Endothelial cell (in vitro differentiated cells): Measurements from ENCODE around the gene CHCHD3. TPM values are rescaled to one million over a fixed set of nuclear protein-coding genes. Genes with fewer than 3 reads are reported as not detected.

Experiments
- DNase-seq: peaks from one replicate; pipeline ENCODE4 v3.0.0; 2021; ENCODE audit warnings: low spot score
- H3K27ac Mint-ChIP-seq: one replicate; pipeline ENCODE4 v1.8.0; 2021; ENCODE audit warnings: mixed read lengths, inconsistent platforms; ENCODE audit not compliant: unreplicated experiment
- H3K27me3 Mint-ChIP-seq: one replicate; pipeline ENCODE4 v1.8.0; 2021; ENCODE audit warnings: mild to moderate bottlenecking, moderate library complexity, mixed read lengths, inconsistent platforms; ENCODE audit not compliant: unreplicated experiment
- H3K36me3 Mint-ChIP-seq: one replicate; pipeline ENCODE4 v1.8.0; 2021; ENCODE audit warnings: mild to moderate bottlenecking, low read depth, mixed read lengths, inconsistent platforms; ENCODE audit not compliant: unreplicated experiment
- H3K4me1 Mint-ChIP-seq: one replicate; pipeline ENCODE4 v1.8.0; 2021; ENCODE audit warnings: mild to moderate bottlenecking, mixed read lengths, inconsistent platforms; ENCODE audit not compliant: unreplicated experiment
- H3K4me3 Mint-ChIP-seq: one replicate; pipeline ENCODE4 v1.8.0; 2021; ENCODE audit warnings: mild to moderate bottlenecking, mixed read lengths, inconsistent platforms; ENCODE audit not compliant: unreplicated experiment
- H3K9me3 Mint-ChIP-seq: one replicate; pipeline ENCODE4 v1.8.0; 2021; ENCODE audit warnings: mixed read lengths, inconsistent platforms; ENCODE audit not compliant: unreplicated experiment
- total RNA-seq: library from RNA; stranded (reverse); fragmentation: NEBNext Ultra II Directional; extraction: Animal tissue kit (Norgen Biotek cat#: 25700); gene quantifications from one replicate; pipeline ENCODE4 v1.2.1, GENCODE V29; 2021; ENCODE audit not compliant: unreplicated experiment
- TF ChIP-seq, protein P1 (sequence below): fragments of 200-600 bp; sonication (generic); IDR thresholded peaks from one replicate; pipeline ENCODE4 v1.5.0; 2021; ENCODE audit warnings: antibody characterized with exemption; ENCODE audit not compliant: unreplicated experiment

Gene CHCHD3
- total RNA-seq, 1 donor from 2014 or later, result 55.6 TPM

DNA sequence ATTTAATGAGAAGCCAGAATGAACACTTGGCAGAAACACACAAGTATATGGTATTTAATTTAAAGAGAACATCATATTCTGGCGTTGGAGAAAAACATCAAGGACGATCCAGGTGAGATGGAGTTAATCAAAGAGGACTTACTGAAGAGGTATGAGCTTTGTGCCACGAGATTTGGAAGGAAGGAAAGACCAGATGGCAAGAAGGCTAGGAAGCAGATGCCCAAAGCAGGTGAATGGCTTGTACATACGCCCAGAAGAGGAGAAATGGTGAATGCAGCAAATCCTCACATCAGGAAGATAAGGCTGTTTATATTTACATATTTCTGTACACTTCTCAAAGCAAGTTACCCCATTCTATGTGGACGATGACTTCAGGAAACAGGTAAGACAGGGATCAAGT lies 341.7 kb downstream of the CHCHD3 start:
- TF ChIP-seq, protein P1, sequence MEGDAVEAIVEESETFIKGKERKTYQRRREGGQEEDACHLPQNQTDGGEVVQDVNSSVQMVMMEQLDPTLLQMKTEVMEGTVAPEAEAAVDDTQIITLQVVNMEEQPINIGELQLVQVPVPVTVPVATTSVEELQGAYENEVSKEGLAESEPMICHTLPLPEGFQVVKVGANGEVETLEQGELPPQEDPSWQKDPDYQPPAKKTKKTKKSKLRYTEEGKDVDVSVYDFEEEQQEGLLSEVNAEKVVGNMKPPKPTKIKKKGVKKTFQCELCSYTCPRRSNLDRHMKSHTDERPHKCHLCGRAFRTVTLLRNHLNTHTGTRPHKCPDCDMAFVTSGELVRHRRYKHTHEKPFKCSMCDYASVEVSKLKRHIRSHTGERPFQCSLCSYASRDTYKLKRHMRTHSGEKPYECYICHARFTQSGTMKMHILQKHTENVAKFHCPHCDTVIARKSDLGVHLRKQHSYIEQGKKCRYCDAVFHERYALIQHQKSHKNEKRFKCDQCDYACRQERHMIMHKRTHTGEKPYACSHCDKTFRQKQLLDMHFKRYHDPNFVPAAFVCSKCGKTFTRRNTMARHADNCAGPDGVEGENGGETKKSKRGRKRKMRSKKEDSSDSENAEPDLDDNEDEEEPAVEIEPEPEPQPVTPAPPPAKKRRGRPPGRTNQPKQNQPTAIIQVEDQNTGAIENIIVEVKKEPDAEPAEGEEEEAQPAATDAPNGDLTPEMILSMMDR, result no peak
- Mint-ChIP-seq H3K9me3 (no peaks in the 10 kb centered on the region), H3K36me3 (no peaks in the 10 kb centered on the region), H3K4me1 (peaks cover 3% of the 10 kb centered on the region), H3K27me3 (peaks cover 8% of the 10 kb centered on the region), H3K4me3 (no peak overlapping the region), H3K27ac (no peak overlapping the region)
- DNase-seq, result no peak

DNA sequence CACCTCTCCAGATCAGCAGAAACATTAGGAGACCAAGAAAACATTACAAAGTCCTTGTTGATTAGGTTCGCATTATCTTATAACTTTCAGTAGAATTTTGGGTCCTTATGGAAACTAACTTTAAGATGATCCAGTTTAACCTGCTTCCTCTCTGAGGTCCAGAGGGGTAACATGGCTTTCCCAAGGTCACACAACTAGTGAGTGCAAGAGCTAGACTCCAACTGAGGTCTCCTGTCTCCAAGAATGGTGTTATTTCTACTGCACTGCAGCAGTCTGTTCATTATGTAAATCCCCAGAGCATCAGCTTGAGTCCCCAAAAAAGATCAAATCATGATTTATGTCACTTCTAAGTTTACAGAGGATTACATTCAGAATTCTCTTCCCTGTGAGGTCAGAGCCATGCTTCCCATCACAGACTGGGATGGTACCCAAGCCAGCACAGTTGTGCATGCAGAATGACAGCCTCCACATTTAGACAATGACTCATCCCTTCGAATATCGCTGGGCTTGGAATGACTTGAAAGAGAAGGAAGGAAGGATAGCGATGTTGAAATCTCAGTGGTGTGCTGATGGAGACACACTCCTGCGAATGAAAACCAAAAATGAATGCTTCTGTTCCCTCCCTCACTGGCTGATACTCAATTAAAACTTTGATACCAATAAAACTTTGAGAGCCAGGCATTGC lies 342.5 kb downstream of the CHCHD3 start:
- TF ChIP-seq, protein P1, result no peak
- Mint-ChIP-seq H3K9me3 (no peaks in the 10 kb centered on the region), H3K36me3 (no peaks in the 10 kb centered on the region), H3K4me1 (peaks cover 3% of the 10 kb centered on the region), H3K4me3 (no peak overlapping the region), H3K27me3 (peaks cover 8% of the 10 kb centered on the region), H3K27ac (no peak overlapping the region)
- DNase-seq, result no peak

DNA sequence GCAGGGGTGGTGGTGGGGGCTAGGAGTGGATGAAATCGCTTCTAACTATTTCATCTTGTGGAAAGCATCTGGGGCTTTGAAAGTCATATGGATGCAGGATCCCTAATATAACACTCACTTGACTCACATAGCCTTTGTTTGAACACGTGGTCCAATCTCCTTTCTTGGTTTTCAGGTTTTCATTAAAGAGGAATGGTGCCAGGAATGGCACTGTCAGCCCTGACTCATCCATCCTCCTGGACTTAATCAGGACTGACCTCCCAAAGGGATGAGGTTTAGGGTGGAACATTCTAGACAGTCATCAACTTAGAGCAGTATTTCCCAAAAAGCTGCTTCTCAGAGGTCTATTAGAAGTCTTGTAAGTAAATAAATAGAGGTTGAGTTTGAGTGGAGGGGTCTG lies 343.6 kb downstream of the CHCHD3 start:
- DNase-seq, result no peak
- Mint-ChIP-seq H3K27ac (no peak overlapping the region), H3K36me3 (no peaks in the 10 kb centered on the region), H3K4me1 (peaks cover 3% of the 10 kb centered on the region), H3K4me3 (no peak overlapping the region), H3K27me3 (peaks cover 8% of the 10 kb centered on the region), H3K9me3 (no peaks in the 10 kb centered on the region)
- TF ChIP-seq, protein P1, result no peak

DNA sequence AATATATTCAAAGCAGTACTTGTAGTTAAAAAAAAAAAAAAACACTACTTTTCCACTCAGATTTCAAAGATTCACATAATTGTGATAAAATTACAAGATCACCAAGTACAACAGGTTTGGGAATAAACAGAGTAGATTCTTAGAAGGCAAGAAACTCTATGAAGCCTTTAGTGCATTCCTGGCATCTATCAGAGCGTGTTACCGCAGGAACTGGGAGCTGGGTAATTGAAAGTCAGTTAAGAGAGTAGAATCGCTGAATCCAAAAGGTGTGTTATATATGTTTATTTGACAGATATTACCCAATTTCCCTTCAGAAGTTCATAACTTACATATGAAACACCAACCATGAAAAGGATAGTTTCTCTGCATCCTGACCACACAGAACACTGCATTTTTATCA lies 346.4 kb downstream of the CHCHD3 start:
- H3K36me3 Mint-ChIP-seq, result no peaks in the 10 kb centered on the region
- H3K4me1 Mint-ChIP-seq, result no peaks in the 10 kb centered on the region

More for the DNA sequence above, 346.4 kb downstream of the CHCHD3 start:
- no peaks in the 10 kb centered on the region for H3K9me3 Mint-ChIP-seq
- H3K27me3 Mint-ChIP-seq, result peaks cover 5% of the 10 kb centered on the region
- no peak for DNase-seq
- no peak overlapping the region for H3K27ac Mint-ChIP-seq
- TF ChIP-seq, protein P1, result no peak
- H3K4me3 Mint-ChIP-seq, result no peak overlapping the region

Other genes with a start within 250 kb of the CHCHD3 start
- gene EXOC4, start 171.0 kb upstream of the CHCHD3 start, total RNA-seq, result 94.0 TPM